CD14-positive monocyte (primary cell): ENCODE measurements around the gene LPCAT1. TPM values are rescaled to one million over a fixed set of nuclear protein-coding genes. Genes with fewer than 3 reads are reported as not detected.

Experiments
- DNase-seq, 3 donors: peaks; one replicate each; pipeline ENCODE4 v3.0.0-alpha.2; 2011 to 2022
- H2AFZ ChIP-seq: 2 replicates; pipeline ENCODE4 v1.6.0; 2012; ENCODE audit warnings: mild to moderate bottlenecking, low read depth, low read length, inconsistent platforms; ENCODE audit not compliant: insufficient read depth, poor library complexity, severe bottlenecking
- H3K27ac ChIP-seq, 2 donors: 1 replicate in 1 of 2; 2 replicates in 1 of 2; pipeline ENCODE4 v1.5.1; 2012 to 2013; ENCODE audit warnings: low read length in 2 of 2, control low read depth in 1 of 2, inconsistent platforms in 1 of 2, low read depth in 1 of 2, mild to moderate bottlenecking in 1 of 2
- H3K27me3 ChIP-seq, 2 donors: one replicate each; pipeline versions ENCODE4 v1.6.0 to v1.6.1; 2011 to 2013; ENCODE audit warnings: low read length in 2 of 2; ENCODE audit not compliant: control insufficient read depth in 2 of 2, insufficient read depth in 2 of 2
- H3K36me3 ChIP-seq, 2 donors: replicated peaks in 1 of 2; 1 replicate in 1 of 2; 2 replicates in 1 of 2; pipeline versions ENCODE4 v1.5.1 to v1.6.1; 2012 to 2013; ENCODE audit warnings: low read length in 2 of 2, control low read depth in 1 of 2, inconsistent platforms in 1 of 2, mild to moderate bottlenecking in 1 of 2; ENCODE audit not compliant: insufficient read depth in 2 of 2, control insufficient read depth in 1 of 2
- H3K4me1 ChIP-seq, 2 donors: 1 replicate in 1 of 2; 2 replicates in 1 of 2; pipeline versions ENCODE4 v1.5.1 to v1.6.1; 2012 to 2013; ENCODE audit warnings: low read length in 2 of 2, control low read depth in 1 of 2, inconsistent platforms in 1 of 2, mild to moderate bottlenecking in 1 of 2, moderate library complexity in 1 of 2; ENCODE audit not compliant: insufficient read depth in 2 of 2, control insufficient read depth in 1 of 2
- H3K4me2 ChIP-seq: replicated peaks from 2 replicates; pipeline ENCODE3; 2012; ENCODE audit warnings: low read length, moderate library complexity, mild to moderate bottlenecking; ENCODE audit not compliant: poor library complexity, severe bottlenecking; ENCODE audit errors: extremely low read depth
- H3K4me3 ChIP-seq, 3 experiments: fragments of 200-600 bp in 1 of 3; sonication (generic) in 1 of 3; replicated peaks in 1 of 3; 1 replicate in 2 of 3; 2 replicates in 1 of 3; pipeline ENCODE4 v1.5.1; 2011 to 2013; ENCODE audit warnings: low read length in 3 of 3, mild to moderate bottlenecking in 3 of 3, control low read depth in 2 of 3, low read depth in 2 of 3, inconsistent platforms in 1 of 3, moderate library complexity in 1 of 3
- H3K79me2 ChIP-seq: 2 replicates; pipeline ENCODE4 v1.6.0; 2012; ENCODE audit warnings: mild to moderate bottlenecking, control low read depth, inconsistent platforms, low read length, moderate library complexity; ENCODE audit not compliant: insufficient read depth
- H3K9ac ChIP-seq: 2 replicates; pipeline ENCODE4 v1.6.0; 2017; ENCODE audit warnings: low read length, mild to moderate bottlenecking; ENCODE audit not compliant: insufficient read depth, poor library complexity, severe bottlenecking
- H3K9me3 ChIP-seq, 2 donors: replicated peaks in 1 of 2; 1 replicate in 1 of 2; 2 replicates in 1 of 2; pipeline versions ENCODE4 v1.5.1 to v1.6.1; 2012 to 2013; ENCODE audit warnings: low read length in 2 of 2, control low read depth in 1 of 2; ENCODE audit not compliant: control insufficient read depth in 1 of 2, insufficient read depth in 1 of 2
- H4K20me1 ChIP-seq: 2 replicates; pipeline ENCODE4 v1.6.0; 2012; ENCODE audit warnings: mild to moderate bottlenecking, low read length, control low read depth, moderate library complexity; ENCODE audit not compliant: insufficient read depth
- H3K27ac Mint-ChIP-seq, 7 donors: one replicate each; pipeline ENCODE4 v1.8.0; 2020; ENCODE audit warnings: mild to moderate bottlenecking in 7 of 7, mixed read lengths in 7 of 7, moderate library complexity in 6 of 7, inconsistent platforms in 2 of 7
- H3K27me3 Mint-ChIP-seq, 3 donors: one replicate each; pipeline ENCODE4 v1.8.0; 2021 to 2022; ENCODE audit warnings: low read depth in 3 of 3, mild to moderate bottlenecking in 3 of 3, mixed read lengths in 3 of 3, moderate library complexity in 3 of 3, inconsistent platforms in 1 of 3
- H3K36me3 Mint-ChIP-seq, 2 donors: one replicate each; pipeline ENCODE4 v1.8.0; 2020; ENCODE audit warnings: mixed read lengths in 2 of 2, inconsistent platforms in 1 of 2, mild to moderate bottlenecking in 1 of 2
- H3K4me1 Mint-ChIP-seq: one replicate; pipeline ENCODE4 v1.8.0; 2020; ENCODE audit warnings: mild to moderate bottlenecking, mixed read lengths
- H3K4me3 Mint-ChIP-seq, 2 donors: one replicate each; pipeline ENCODE4 v1.8.0; 2020; ENCODE audit warnings: mild to moderate bottlenecking in 2 of 2, mixed read lengths in 2 of 2, moderate library complexity in 1 of 2
- H3K9me3 Mint-ChIP-seq, 7 donors: one replicate each; pipeline ENCODE4 v1.8.0; 2020 to 2022; ENCODE audit warnings: mixed read lengths in 7 of 7, mild to moderate bottlenecking in 6 of 7, moderate library complexity in 6 of 7, inconsistent platforms in 2 of 7
- CTCF ChIP-seq: fragments of 200-600 bp; IDR thresholded peaks from one replicate; pipeline ENCODE4 v1.8.0; 2022; ENCODE audit warnings: antibody characterized with exemption, mild to moderate bottlenecking
- WGBS: methylation state at CpG from one replicate; pipeline ENCODE4 v1.1.5; 2013; ENCODE audit warnings: missing lambda C conversion rate; ENCODE audit not compliant: insufficient coverage; 5-methylcytosine and 5-hydroxymethylcytosine counted together
- intact Hi-C, 2 donors: fragments of 100-400 bp; cut with micrococcal nuclease; formaldehyde crosslinking; loops; one replicate each; pipeline versions ENCODE4 v1.15.0 to v1.15.1; 2023
- polyA plus RNA-seq, 3 donors: library from polyadenylated mRNA; depleted of rRNA in 1 of 3; unstranded in 2 of 3; stranded (reverse) in 1 of 3; fragments of 300-500 nt in 2 of 3; fragments of >200 nt in 1 of 3; fragmentation: Illumina TruSeq in 2 of 3; gene quantifications; 1 replicate in 2 of 3; 2 replicates in 1 of 3; pipeline ENCODE4 v1.2.3, GENCODE V29; 2012 to 2021

LPCAT1 gene
- polyA plus RNA-seq, 3 donors: 34.1 to 53.9 (median 34.8) TPM

GRCh38 chr5:1486271-1486670 is 37.5 kb downstream of the LPCAT1 start:
- Histone ChIP-seq H3K4me1 (peaks cover 39 to 49% of the 10 kb centered on the region in 2 donors), H3K4me3 (no peak overlapping the region), H3K36me3 (peaks cover 43 to 68% of the 10 kb centered on the region in 2 donors), H2AFZ (no peak overlapping the region), H3K27me3 (no peaks in the 10 kb centered on the region), H3K9ac (no peak overlapping the region), H3K9me3 (no peaks in the 10 kb centered on the region), H3K4me2 (no peak overlapping the region), H4K20me1 (no peaks in the 10 kb centered on the region), H3K79me2 (peaks cover 4% of the 10 kb centered on the region), H3K27ac (no peak overlapping the region)
- peaks cover 47% of the 10 kb centered on the region for H3K4me1 Mint-ChIP-seq
- no peak for DNase-seq
- TF ChIP-seq CTCF: no peak
- H3K27me3 Mint-ChIP-seq: peaks cover 0 to 5% (median 0%) of the 10 kb centered on the region in 3 donors
- WGBS: 95% methylated on average over 11 of the region's 13 CpGs
- H3K9me3 Mint-ChIP-seq: peaks cover 0 to 3% (median 0%) of the 10 kb centered on the region in 7 donors
- peaks cover 67 to 89% of the 10 kb centered on the region in 2 donors for H3K36me3 Mint-ChIP-seq
- H3K27ac Mint-ChIP-seq: peak overlapping the region in 5 of 7 donors; percentile 2 to 80 (median 57)
- intact Hi-C loops: no loop called here
- no peak overlapping the region for H3K4me3 Mint-ChIP-seq

GRCh38 chr5:1485579-1486118 is 38.1 kb downstream of the LPCAT1 start:
- intact Hi-C loops: no loop called here
- Mint-ChIP-seq H3K4me1 (peaks cover 47% of the 10 kb centered on the region), H3K27me3 (peaks cover 0 to 3% (median 0%) of the 10 kb centered on the region in 3 donors), H3K9me3 (peaks cover 0 to 3% (median 0%) of the 10 kb centered on the region in 7 donors), H3K4me3 (no peak overlapping the region), H3K27ac (peak overlapping the region in 4 of 7 donors; percentile 33 to 80 (median 58)), H3K36me3 (peaks cover 62 to 84% of the 10 kb centered on the region in 2 donors)
- H3K9ac ChIP-seq: no peak overlapping the region
- H3K79me2 ChIP-seq: peaks cover 4% of the 10 kb centered on the region
- H3K9me3 ChIP-seq: no peaks in the 10 kb centered on the region
- H3K4me1 ChIP-seq: peaks cover 39 to 49% of the 10 kb centered on the region in 2 donors
- no peak overlapping the region for H3K27ac ChIP-seq
- H3K4me2 ChIP-seq: no peak overlapping the region
- no peak for TF ChIP-seq CTCF
- no peak overlapping the region for H2AFZ ChIP-seq
- H4K20me1 ChIP-seq: no peaks in the 10 kb centered on the region
- no peak overlapping the region for H3K4me3 ChIP-seq
- no peak for DNase-seq
- no peaks in the 10 kb centered on the region for H3K27me3 ChIP-seq
- H3K36me3 ChIP-seq: peaks cover 40 to 65% of the 10 kb centered on the region in 2 donors
- WGBS: 98% methylated on average over 12 of the region's 15 CpGs
